Measurements from ENCODE around the gene KCNMA1. TPM values are rescaled to one million over a fixed set of nuclear protein-coding genes. Genes with fewer than 3 reads are reported as not detected.

KCNMA1 gene
- total and polyA plus RNA-seq, 9 of the 15 experiments (the other 6 are each of a cell fraction or from before 2014, with no cell fraction given), result 0.01 to 0.95 (median 0.15) TPM; not detected in 4

GRCh38 chr10:77510695-77511094 lies 126.9 kb downstream of the KCNMA1 start:
- H3K4me2 ChIP-seq (ENCODE audit: insufficient read depth, low read length), result no peak overlapping the region
- ATAC-seq, result no peak
- H3K4me3 ChIP-seq, result no peak overlapping the region
- no peaks in the 10 kb centered on the region for H3K79me2 ChIP-seq (ENCODE audit: control insufficient read depth, insufficient read depth, low read length)
- H4K20me1 ChIP-seq (replicated peaks; ENCODE audit: control insufficient read depth, insufficient read depth, low read length), result no peaks in the 10 kb centered on the region
- H3K27ac ChIP-seq (ENCODE audit: extremely low read depth, low read depth, low read length), result no peak overlapping the region
- DNase-seq (ENCODE audit: extremely low read depth in 1 of 4, low spot score in 3 of 4), result no peak
- ChIA-PET CTCF (ENCODE audit: low intra/inter-chr PET ratio) (no interaction called here), POLR2A (no interaction called here)
- TF ChIP-seq TSHZ1 (CRISPR knock-in tag; IDR thresholded peaks at IDR 0.05) (no peak), ZC3H11A (IDR thresholded peaks at IDR 0.05; ENCODE audit: low read depth, low read length) (no peak), CHD7 (IDR thresholded peaks at IDR 0.05; ENCODE audit: low read depth, low read length) (no peak), POLR2AphosphoS2 (IDR thresholded peaks at IDR 0.05; ENCODE audit: low read length) (no peak), NFIX (CRISPR knock-in tag; IDR thresholded peaks at IDR 0.05; ENCODE audit: low read depth) (peak; percentile 82), TRIM28 (IDR thresholded peaks at IDR 0.05) (no peak), NFIC (IDR thresholded peaks at IDR 0.05) (peak; percentile 94)
- H3K9me1 ChIP-seq (ENCODE audit: control insufficient read depth, insufficient read depth, low read length), result no peaks in the 10 kb centered on the region
- intact Hi-C loops (cut with micrococcal nuclease), result no loop called here
- in situ Hi-C loops (cut with MboI), result no loop called here
- peaks cover 5 to 19% of the 10 kb centered on the region in 2 experiments; a peak in 4 of 5 replicates for H3K27me3 ChIP-seq (ENCODE audit: control insufficient read depth in 2 of 2, insufficient read depth in 2 of 2, low read length in 2 of 2)
- H3K9ac ChIP-seq (ENCODE audit: insufficient read depth in 1 of 2, low read depth in 2 of 2, low read length in 2 of 2), result no peak overlapping the region
- H2AFZ ChIP-seq (ENCODE audit: low read depth, low read length), result no peak overlapping the region
- H3K9me3 ChIP-seq (replicated peaks; ENCODE audit: control insufficient read depth, insufficient read depth, low read depth, low read length), result no peaks in the 10 kb centered on the region
- FAIRE-seq, result no peak
- H3K36me3 ChIP-seq (ENCODE audit: control insufficient read depth, insufficient read depth, low read length), result no peaks in the 10 kb centered on the region
- no TSS peak for BruUV-seq (replicated peaks)
- H3K4me1 ChIP-seq (replicated peaks in 1 of 2; ENCODE audit: control insufficient read depth in 2 of 2, insufficient read depth in 2 of 2, low read length in 2 of 2), result no peaks in the 10 kb centered on the region
- under 1% methylated on average over 7 of the region's 7 CpGs for WGBS (ENCODE audit: insufficient coverage, low coverage, missing lambda C conversion rate)
